Left ventricle myocardium inferior (tissue), 1 donor: ENCODE measurements around the gene SYCN. TPM values are rescaled to one million over a fixed set of nuclear protein-coding genes. Genes with fewer than 3 reads are reported as not detected.

ENCODE experiments used
- DNase-seq: peaks from one replicate; pipeline ENCODE4 v3.0.0-alpha.2; 2020
- H3K27ac ChIP-seq: fragments of 200-600 bp; replicated peaks from 2 replicates; pipeline ENCODE4 v1.8.0; 2021
- H3K27me3 ChIP-seq: fragments of 200-600 bp; 2 replicates; pipeline ENCODE4 v1.8.0; 2021; ENCODE audit warnings: low read depth
- H3K36me3 ChIP-seq: fragments of 200-600 bp; 2 replicates; pipeline ENCODE4 v1.8.0; 2021
- H3K4me1 ChIP-seq: fragments of 200-600 bp; 2 replicates; pipeline ENCODE4 v1.8.0; 2021
- H3K4me3 ChIP-seq: fragments of 200-600 bp; 2 replicates; pipeline ENCODE4 v1.8.0; 2021; ENCODE audit warnings: mild to moderate bottlenecking, moderate library complexity
- H3K9me3 ChIP-seq: fragments of 200-600 bp; replicated peaks from 2 replicates; pipeline ENCODE4 v1.8.0; 2021
- intact Hi-C: fragments of 100-400 bp; cut with micrococcal nuclease; formaldehyde crosslinking; loops from one replicate; pipeline ENCODE4 v1.11.0; 2022
- total RNA-seq: library from RNA; stranded (reverse); fragmentation: NEBNext Ultra II Directional; extraction: Animal tissue kit (Norgen Biotek cat#: 25700); gene quantifications from one replicate; pipeline ENCODE4 v1.2.1, GENCODE V29; 2021
- TF ChIP-seq, protein P1 (sequence below): fragments of 200-600 bp; IDR thresholded peaks from 2 replicates; pipeline ENCODE4 v1.8.0; 2021; ENCODE audit warnings: antibody characterized with exemption, mild to moderate bottlenecking, borderline replicate concordance
- donor health status: DM: no; HTN: yes; CAD: no; lungs with severe emphysema.

The SYCN gene
- total RNA-seq, 1 donor from 2014 or later = not detected

DNA sequence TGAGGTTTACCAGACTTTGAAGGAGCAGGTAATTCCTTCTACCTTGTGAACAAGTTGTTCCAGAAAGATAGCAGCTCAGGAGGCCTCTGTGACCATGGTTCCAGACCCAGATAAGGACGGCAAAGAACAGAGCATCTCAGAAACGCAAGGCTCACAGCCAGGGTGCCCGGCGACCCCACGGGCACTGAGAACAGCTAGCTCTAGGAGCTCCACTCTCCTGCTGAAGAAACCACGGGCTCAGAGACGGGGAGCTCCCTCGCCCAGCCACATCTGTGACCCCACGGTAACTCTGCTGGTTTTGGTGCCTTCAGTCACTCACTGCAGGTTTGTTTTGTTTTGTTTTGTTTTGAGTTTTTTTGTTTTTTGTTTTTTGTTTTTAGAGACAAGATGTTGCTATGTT lies 23.3 kb downstream of the SYCN start:
- DNase-seq = no peak
- H3K4me1 ChIP-seq = no peaks in the 10 kb centered on the region
- intact Hi-C loops = no loop called here
- H3K27ac ChIP-seq = no peak overlapping the region
- H3K36me3 ChIP-seq = peaks cover 23% of the 10 kb centered on the region
- H3K27me3 ChIP-seq = no peaks in the 10 kb centered on the region
- H3K4me3 ChIP-seq = no peak overlapping the region
- TF ChIP-seq, protein P1, sequence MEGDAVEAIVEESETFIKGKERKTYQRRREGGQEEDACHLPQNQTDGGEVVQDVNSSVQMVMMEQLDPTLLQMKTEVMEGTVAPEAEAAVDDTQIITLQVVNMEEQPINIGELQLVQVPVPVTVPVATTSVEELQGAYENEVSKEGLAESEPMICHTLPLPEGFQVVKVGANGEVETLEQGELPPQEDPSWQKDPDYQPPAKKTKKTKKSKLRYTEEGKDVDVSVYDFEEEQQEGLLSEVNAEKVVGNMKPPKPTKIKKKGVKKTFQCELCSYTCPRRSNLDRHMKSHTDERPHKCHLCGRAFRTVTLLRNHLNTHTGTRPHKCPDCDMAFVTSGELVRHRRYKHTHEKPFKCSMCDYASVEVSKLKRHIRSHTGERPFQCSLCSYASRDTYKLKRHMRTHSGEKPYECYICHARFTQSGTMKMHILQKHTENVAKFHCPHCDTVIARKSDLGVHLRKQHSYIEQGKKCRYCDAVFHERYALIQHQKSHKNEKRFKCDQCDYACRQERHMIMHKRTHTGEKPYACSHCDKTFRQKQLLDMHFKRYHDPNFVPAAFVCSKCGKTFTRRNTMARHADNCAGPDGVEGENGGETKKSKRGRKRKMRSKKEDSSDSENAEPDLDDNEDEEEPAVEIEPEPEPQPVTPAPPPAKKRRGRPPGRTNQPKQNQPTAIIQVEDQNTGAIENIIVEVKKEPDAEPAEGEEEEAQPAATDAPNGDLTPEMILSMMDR = no peak
- no peaks in the 10 kb centered on the region for H3K9me3 ChIP-seq

DNA sequence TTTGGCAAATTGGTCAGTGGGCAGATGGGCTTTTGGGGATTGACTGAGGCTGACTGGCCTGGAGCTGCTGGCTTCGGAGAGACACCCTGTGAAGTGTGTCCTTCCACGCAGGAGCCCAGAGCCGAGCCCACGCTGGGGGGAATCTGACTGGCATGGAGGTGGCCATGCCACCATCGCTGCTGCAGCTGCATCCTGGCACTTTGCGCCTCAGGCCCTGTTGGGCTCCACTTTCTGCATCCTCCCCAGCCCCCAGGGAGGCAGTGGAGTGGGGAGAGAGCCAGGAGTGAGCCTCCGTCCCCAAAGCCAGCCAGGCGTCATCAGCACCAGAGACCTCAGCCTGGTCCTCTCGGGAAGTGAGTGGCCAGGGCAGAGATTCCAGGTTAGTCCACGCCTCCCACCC lies 24.3 kb downstream of the SYCN start:
- Histone ChIP-seq H3K27me3 (no peaks in the 10 kb centered on the region), H3K36me3 (peaks cover 28% of the 10 kb centered on the region), H3K27ac (no peak overlapping the region), H3K4me3 (no peak overlapping the region), H3K9me3 (no peaks in the 10 kb centered on the region), H3K4me1 (no peaks in the 10 kb centered on the region)
- intact Hi-C loops = no loop called here
- no peak for DNase-seq
- TF ChIP-seq, protein P1 = no peak

DNA sequence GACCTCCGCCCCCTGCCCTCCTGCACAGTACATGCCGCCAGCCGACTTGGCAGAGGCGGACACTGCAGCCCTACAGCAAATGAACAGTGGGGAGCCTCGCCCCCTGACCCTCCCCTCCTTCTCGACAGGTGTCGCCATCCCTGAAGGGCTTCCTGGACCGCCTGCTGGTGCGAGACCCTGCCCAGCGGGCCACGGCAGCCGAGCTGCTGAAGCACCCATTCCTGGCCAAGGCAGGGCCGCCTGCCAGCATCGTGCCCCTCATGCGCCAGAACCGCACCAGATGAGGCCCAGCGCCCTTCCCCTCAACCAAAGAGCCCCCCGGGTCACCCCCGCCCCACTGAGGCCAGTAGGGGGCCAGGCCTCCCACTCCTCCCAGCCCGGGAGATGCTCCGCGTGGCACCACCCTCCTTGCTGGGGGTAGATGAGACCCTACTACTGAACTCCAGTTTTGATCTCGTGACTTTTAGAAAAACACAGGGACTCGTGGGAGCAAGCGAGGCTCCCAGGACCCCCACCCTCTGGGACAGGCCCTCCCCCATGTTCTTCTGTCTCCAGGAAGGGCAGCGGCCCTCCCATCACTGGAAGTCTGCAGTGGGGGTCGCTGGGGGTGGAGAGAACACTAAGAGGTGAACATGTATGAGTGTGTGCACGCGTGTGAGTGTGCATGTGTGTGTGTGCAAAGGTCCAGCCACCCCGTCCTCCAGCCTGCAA lies 25.6 kb downstream of the SYCN start:
- no peaks in the 10 kb centered on the region for H3K4me1 ChIP-seq
- H3K27ac ChIP-seq = no peak overlapping the region
- H3K36me3 ChIP-seq = peaks cover 36% of the 10 kb centered on the region
- no peak overlapping the region for H3K4me3 ChIP-seq
- no peak for DNase-seq
- intact Hi-C loops = no loop called here
- TF ChIP-seq, protein P1 = no peak
- H3K9me3 ChIP-seq = no peaks in the 10 kb centered on the region
- no peaks in the 10 kb centered on the region for H3K27me3 ChIP-seq

DNA sequence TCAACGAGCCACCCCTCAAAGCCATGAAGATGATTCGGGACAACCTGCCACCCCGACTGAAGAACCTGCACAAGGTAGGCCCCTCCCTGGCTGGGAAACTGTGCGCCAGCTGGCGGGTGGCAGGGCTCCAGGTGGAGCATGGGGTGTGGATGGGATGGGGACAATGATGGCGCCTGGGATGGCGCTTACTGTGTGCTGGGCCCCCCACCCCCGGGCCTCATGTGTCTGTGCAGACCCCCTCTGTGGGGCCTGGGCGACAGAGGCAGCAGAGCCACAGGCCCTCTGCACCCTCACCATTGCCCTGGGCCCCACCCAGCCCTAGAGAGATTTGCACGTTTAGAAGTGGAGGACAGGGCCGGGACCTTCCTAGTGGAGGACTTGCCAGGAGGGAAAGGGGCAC lies 26.3 kb downstream of the SYCN start:
- Histone ChIP-seq H3K36me3 (peaks cover 40% of the 10 kb centered on the region), H3K27ac (no peak overlapping the region), H3K27me3 (no peaks in the 10 kb centered on the region), H3K4me1 (no peaks in the 10 kb centered on the region), H3K9me3 (no peaks in the 10 kb centered on the region), H3K4me3 (no peak overlapping the region)
- intact Hi-C loops = no loop called here
- no peak for DNase-seq
- TF ChIP-seq, protein P1 = no peak

GRCh38 chr19:39177110-39177699 lies 26.9 kb downstream of the SYCN start:
- no peaks in the 10 kb centered on the region for H3K4me1 ChIP-seq
- H3K9me3 ChIP-seq = no peaks in the 10 kb centered on the region
- no peak overlapping the region for H3K27ac ChIP-seq
- no peak for DNase-seq
- TF ChIP-seq, protein P1 = no peak
- intact Hi-C loops = no loop called here
- no peaks in the 10 kb centered on the region for H3K27me3 ChIP-seq
- H3K36me3 ChIP-seq = peaks cover 45% of the 10 kb centered on the region
- no peak overlapping the region for H3K4me3 ChIP-seq
